ENCODE measurements around the gene ALX4. TPM values are rescaled to one million over a fixed set of nuclear protein-coding genes. Genes with fewer than 3 reads are reported as not detected.

ALX4 gene
- total RNA-seq, 1 experiment from 2014 or later: 44.2 TPM

- in situ Hi-C loops (cut with HindIII; ENCODE audit: low sequenced_read_pairs): no loop called here
- DNase-seq (ENCODE audit: low spot score): no peak
Observed at GRCh38 chr11:44320289-44320973, 10.5 kb upstream of the ALX4 start.

DNA sequence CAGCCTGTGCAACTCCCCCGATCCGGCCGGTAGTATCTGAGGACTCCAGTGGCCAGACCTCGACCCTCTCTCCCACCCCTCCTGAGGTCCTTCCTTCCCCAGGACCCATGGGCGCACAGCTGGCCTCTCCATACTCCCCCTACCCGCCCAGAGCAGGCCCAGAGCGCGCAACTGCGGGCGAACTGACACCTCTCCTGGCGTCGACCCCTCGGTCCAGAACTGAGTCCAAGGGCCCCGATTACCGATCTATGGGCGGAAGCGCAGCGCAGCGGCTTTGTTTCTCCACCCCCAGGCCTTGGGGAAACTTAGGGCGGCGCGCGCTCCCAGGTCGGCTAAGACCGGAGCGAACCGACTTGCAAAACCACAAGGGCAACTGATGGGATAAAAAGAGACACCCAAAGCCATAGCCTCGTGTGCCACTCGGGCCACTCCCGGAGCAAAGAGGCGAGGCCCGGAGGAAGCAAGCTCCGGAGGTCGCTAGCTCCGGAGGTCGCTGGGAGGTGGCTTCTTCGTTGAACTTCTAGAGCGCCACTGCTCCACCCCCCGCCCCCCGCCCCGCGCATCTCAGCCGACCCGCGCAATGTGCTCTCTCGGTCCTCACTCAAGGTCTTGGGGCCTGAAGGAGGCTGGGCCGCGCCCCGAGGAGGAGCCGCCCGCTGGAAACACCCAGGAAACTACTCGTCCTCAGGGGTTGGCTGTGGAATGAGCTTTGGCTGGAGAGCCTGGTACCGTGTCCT, 9.8 kb upstream of the ALX4 start:
- DNase-seq (ENCODE audit: low spot score): no peak
- in situ Hi-C loops (cut with HindIII; ENCODE audit: low sequenced_read_pairs): no loop called here

GRCh38 chr11:44319170-44319551, 9.2 kb upstream of the ALX4 start:
- DNase-seq (ENCODE audit: low spot score): no peak
- in situ Hi-C loops (cut with HindIII; ENCODE audit: low sequenced_read_pairs): no loop called here

DNA sequence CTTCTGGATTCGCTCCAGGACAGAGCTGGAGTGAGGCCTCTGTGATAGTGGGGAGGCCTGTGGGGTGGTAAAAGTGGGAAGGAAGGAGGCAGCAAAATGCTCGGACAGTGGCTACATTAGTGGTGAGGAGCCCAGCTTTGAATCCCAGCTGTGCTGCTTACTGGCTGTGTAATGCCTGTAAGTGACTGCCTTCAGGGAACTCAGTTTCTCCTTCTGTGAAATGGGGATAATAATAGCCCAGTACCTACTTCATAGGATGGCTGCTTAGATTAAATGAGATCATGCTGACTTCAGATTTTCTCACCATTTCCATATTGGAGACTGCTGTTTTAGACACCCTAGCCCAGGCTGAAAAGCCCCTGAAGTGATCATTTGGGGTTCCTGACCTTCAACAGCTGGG, 8.4 kb upstream of the ALX4 start:
- in situ Hi-C loops (cut with HindIII; ENCODE audit: low sequenced_read_pairs): no loop called here
- no peak for DNase-seq (ENCODE audit: low spot score)

- DNase-seq (ENCODE audit: low spot score): no peak
Observed at GRCh38 chr11:44316659-44317240, 6.8 kb upstream of the ALX4 start.

GRCh38 chr11:44315947-44316658, 6.2 kb upstream of the ALX4 start:
- no peak for DNase-seq (ENCODE audit: low spot score)
- in situ Hi-C loops (cut with HindIII; ENCODE audit: low sequenced_read_pairs): no loop called here

More at GRCh38 chr11:44316659-44317240, 6.8 kb upstream of the ALX4 start:
- in situ Hi-C loops (cut with HindIII; ENCODE audit: low sequenced_read_pairs): no loop called here

- DNase-seq (ENCODE audit: low spot score): no peak
- in situ Hi-C loops (cut with HindIII; ENCODE audit: low sequenced_read_pairs): no loop called here
Observed at GRCh38 chr11:44314733-44315132, 4.8 kb upstream of the ALX4 start.

DNA sequence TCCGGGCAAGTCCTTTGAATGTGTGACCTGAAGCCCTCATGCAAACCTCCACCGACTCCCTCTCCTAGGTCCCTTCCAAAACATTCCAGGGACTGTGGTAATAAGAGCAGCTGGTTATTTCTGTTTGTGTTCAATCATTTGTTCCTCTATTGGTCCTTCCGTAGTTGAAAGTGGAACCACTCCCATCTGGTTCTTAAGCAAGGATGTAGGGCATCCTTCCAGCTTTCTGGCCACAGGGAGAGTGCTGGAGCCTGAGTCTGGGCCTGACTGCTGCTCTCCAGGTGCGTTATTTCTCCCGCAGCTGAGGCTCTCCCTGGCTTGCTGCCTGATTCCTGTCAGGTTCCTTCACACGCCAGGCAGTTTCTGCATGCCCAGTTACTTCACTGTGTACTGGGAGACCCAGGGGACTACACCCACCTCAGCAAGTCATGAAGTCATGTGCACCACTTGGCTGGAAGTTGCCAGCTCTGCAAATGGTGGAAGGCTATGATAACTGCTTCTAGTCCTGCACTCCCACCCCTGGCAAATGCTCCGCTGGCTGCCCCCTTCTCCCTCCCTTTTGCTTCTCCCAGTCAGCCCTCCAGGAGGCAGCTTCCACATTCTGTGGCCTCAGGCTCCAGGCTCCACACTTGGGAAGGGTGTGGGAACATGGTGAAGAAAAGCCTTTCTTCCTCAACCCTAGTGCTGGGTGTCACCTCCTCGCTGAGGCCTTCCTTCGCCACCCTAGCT, 4.0 kb upstream of the ALX4 start:
- in situ Hi-C loops (cut with HindIII; ENCODE audit: low sequenced_read_pairs): no loop called here
- no peak for DNase-seq (ENCODE audit: low spot score)

DNA sequence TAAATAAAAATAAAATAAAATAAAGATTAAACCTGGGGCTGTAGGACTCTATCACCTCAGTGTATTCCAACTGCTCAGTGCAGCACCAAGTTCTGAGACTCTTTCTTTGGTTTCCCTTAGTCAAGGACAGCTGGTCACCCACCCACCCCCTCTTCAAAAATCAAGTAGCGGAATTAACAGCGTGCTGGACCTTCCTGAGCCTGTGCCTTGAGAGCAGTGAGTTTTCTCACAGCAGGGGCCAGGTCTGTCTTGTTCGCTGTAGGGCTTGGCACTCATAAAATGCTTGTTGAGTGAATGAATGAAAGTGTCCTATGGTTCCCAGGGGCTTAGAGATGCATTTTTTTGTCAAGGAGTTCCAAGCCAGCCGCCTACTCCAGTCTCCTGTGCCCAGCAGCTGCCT, 2.9 kb upstream of the ALX4 start:
- in situ Hi-C loops (cut with HindIII; ENCODE audit: low sequenced_read_pairs): no loop called here
- DNase-seq (ENCODE audit: low spot score): no peak

DNA sequence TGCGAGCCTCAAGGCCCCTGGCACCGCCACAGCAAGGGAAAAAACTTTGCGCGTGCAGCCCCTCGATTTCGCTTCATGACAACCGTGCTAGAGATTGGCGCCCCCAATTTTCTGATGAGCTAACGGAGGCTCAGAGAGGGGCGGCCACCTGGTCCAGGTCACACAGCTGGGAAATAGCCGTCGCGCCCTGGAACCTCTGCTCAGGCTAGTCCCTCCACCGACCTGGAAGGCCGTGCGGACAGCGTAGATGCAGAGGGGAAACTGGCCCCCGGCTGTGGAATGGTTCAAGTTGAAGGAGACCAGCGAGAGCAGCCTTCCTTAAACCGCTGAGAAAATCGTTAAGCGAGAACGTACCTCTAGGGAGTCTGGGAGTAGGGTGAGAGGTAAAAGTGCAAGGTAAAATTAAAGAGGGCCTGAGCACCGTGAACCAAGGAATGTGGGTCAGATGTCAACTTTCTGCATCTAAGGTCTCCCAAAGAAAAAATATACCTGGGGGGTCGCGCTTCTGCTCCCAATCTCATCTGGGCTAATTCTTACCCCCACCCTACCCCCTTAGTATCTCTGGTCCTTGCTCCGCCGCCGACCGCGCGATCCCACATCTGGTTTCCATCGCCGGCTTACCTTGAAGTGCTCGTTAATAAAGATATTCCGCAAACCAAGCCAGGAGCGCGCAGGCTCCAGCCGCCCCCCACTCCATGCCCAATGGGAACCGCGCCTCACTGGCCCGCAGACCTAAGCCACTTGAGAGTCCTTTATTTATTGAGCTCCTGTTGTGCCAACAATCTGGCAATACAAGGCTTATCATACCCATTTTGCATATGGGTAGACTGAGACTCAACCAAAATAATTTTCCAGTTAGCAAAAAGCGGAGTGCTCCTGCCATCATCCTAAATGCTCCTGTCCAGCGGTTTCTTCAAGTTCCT, 1.7 kb upstream of the ALX4 start:
- no peak for DNase-seq (ENCODE audit: low spot score)
- in situ Hi-C loops (cut with HindIII; ENCODE audit: low sequenced_read_pairs): no loop called here

DNA sequence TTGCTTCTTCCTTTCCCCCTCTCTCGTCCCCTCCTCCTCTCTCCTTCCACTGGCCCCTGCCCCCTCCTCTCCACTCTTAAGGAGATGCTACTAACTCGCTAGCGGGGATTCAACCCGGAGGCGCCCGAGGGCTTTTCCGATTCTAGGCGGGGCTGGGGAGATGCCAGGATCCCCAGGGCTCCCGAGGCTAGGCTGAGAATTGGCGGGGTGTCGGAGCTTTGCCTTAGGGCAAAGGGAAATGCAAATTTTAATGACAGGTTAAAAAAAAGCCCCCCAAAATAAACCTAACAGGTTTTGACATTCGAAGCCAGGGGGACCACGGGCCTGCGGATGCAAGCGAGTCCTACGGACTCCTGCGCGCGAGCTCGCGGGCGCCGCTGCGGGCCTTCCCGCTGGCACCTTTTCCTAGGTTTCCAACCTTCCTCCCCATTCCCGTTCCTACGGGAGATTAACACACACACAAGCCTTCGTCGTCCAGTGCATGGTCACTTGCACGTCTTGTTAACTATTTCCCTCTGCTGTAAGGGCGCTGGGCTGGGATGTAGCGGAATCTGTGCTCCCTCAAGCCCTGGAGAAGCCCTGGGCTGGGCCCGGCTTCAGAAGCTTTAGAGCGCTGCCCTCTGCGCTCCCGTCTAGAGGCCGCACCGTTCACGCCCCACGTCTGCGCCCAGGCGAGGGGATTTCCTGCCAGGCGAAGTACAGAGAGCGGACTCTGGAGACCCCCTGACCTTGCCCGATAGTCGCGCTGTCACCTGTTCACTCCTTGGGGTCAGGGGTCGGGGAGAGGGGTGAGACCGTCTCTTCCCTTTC, 729 bp upstream of the ALX4 start:
- peak; percentile 21 for DNase-seq (ENCODE audit: low spot score)
- in situ Hi-C loops (cut with HindIII; ENCODE audit: low sequenced_read_pairs): no loop called here

DNA sequence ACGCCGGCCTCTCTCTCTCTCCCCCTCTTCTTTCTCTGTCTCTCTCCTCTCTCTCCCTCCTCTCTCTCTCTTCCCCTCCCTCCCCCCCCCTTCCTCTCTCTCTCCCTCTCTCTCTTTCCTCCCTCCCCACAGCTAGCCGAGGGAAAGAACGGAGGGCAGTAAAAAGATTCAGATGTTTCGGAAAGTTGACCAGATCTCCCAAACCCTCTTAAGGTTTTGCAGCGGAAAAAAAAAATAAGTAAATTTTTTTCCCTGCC, 195 bp upstream of the ALX4 start:
- in situ Hi-C loops (cut with HindIII; ENCODE audit: low sequenced_read_pairs): no loop called here
- DNase-seq (ENCODE audit: low spot score): no peak

- in situ Hi-C loops (cut with HindIII; ENCODE audit: low sequenced_read_pairs): no loop called here
Observed at GRCh38 chr11:44308923-44309477, 939 bp downstream of the ALX4 start.

DNA sequence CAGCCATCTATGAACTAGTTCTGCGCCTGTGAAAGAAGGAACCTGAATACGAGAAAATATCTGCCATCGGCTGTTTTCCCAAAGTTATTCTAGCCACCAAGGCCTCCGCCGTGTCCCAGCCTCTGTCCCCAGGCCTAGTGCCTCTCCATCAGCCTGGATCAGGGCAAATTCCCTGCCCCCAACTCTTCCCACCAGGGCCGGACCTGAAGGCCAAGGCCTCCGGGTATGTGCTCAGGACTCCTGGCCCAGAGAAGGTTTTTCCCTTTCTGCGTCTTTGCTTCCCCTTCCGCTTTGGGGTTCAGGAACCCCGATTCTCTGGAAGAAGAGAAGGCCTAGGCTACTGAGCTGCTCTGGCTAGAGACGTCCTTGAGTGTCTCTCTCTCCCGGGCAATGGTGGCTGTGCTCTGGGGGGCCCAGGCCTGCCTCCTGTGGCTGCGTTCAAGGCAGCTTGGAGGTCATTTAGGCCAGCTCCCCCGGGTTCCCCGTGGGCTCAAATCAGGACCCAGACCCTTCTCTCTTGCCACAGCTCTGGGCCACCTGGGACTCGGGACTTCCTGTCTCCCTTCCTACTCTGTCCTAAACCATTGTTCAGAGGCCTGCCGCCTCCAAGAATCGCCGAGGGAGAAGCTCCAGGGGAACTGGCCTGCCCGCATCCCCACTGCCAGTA, 1.6 kb downstream of the ALX4 start:
- in situ Hi-C loops (cut with HindIII; ENCODE audit: low sequenced_read_pairs): no loop called here

More at GRCh38 chr11:44308923-44309477, 939 bp downstream of the ALX4 start:
- DNase-seq (ENCODE audit: low spot score): no peak

DNA sequence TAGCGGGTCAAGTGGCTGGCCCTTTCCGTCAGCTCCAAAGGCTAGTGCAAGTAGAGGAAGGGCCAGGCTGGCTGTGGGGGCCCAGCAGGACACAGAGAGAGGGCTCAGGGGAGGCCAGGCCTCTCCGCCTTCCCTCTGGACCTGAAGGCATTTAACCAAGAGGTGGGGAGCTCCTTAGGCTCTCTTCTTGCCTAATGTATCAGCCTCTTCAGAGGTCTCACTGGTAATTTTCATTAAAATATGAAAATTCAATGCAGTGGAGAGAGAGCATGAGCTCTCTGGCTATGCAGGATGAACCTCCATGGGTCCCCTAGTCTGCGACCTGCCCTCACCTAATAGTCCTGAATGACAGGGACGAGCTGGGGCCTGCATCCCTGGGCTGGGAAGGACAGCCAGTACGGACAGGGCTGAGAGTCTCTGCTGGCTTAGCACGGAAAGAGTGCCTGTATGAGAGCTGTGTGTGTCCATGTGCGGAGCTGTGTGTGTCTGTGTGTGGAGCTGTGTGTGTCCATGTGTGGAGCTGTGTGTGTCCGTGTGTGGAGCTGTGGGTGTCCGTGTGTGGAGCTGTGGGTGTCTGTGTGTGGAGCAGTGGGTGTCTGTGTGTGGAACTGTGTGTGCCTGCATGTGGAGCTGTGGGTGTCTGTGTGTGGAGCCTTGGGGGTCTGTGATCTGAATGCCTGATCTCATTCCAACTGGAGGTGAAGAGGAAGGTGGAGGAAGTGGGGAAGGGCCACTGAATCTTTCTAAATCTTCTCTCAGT, 2.4 kb downstream of the ALX4 start:
- in situ Hi-C loops (cut with HindIII; ENCODE audit: low sequenced_read_pairs): no loop called here
- no peak for DNase-seq (ENCODE audit: low spot score)

More for the DNA sequence above, 1.6 kb downstream of the ALX4 start:
- no peak for DNase-seq (ENCODE audit: low spot score)

DNA sequence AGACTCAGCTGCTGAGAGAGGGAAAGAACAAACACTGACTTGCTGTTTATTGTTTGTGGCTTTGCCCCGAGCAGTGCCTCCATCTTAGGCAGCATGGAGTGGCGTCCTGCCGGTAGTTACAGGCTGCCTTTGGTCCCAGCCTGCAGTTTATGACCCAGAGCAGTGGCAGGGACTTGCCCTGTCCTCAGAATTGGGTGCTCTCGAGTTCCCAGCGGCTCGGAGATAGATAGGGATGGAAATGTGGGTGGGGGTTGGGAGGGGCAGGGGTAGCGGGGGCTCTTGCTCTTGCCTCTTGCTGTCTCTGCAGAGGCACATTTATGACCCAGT, 3.1 kb downstream of the ALX4 start:
- in situ Hi-C loops (cut with HindIII; ENCODE audit: low sequenced_read_pairs): no loop called here
- no peak for DNase-seq (ENCODE audit: low spot score)

All from G401 (cell line).